SK-N-SH treated with all-trans-retinoic acid at 6 μM for 48 hours (cell line): ENCODE data around the gene SV2B.

Experiments
- CSRNP3 ChIP-seq: fragments of 250-450 bp; sonication (Bioruptor Pico); IDR thresholded peaks from 2 replicates; pipeline ENCODE4 v1.5.1; 2021; ENCODE audit warnings: mild to moderate bottlenecking, moderate library complexity
- GLIS3 ChIP-seq: fragments of 250-450 bp; sonication (Bioruptor Pico); IDR thresholded peaks from 2 replicates; pipeline ENCODE4 v1.5.0; 2020; ENCODE audit warnings: mild to moderate bottlenecking, moderate library complexity
- PPARA ChIP-seq: fragments of 250-450 bp; sonication (Bioruptor Pico); IDR thresholded peaks from 2 replicates; pipeline ENCODE4 v1.5.0; 2020; ENCODE audit warnings: mild to moderate bottlenecking, borderline replicate concordance
- TOX ChIP-seq: fragments of 250-450 bp; sonication (Bioruptor Pico); IDR thresholded peaks from 2 replicates; pipeline ENCODE4 v1.8.0; 2021; ENCODE audit warnings: mild to moderate bottlenecking, moderate library complexity, borderline replicate concordance
- ZFP3 ChIP-seq: fragments of 250-450 bp; sonication (Bioruptor Pico); IDR thresholded peaks from 2 replicates; pipeline ENCODE4 v1.5.0; 2020; ENCODE audit warnings: mild to moderate bottlenecking, moderate library complexity
- ZFP30 ChIP-seq: fragments of 450-650 bp; formaldehyde crosslinking; IDR thresholded peaks from 2 replicates; pipeline ENCODE4 v1.5.0; 2022; ENCODE audit warnings: mild to moderate bottlenecking, moderate library complexity
- ZNF565 ChIP-seq: fragments of 450-650 bp; formaldehyde crosslinking; conservative IDR thresholded peaks from 2 replicates; pipeline ENCODE4 v1.5.0; 2020; ENCODE audit warnings: low read depth, mild to moderate bottlenecking, moderate library complexity
- ZNF70 ChIP-seq: fragments of 450-650 bp; formaldehyde crosslinking; IDR thresholded peaks from 2 replicates; pipeline ENCODE4 v1.5.0; 2020; ENCODE audit warnings: mild to moderate bottlenecking, moderate library complexity
- TF ChIP-seq, protein P1 (sequence below): fragments of 250-450 bp; sonication (Bioruptor Pico); IDR thresholded peaks from 2 replicates; pipeline ENCODE4 v1.8.0; 2021; ENCODE audit warnings: low read depth, mild to moderate bottlenecking, moderate library complexity, borderline replicate concordance
- TF ChIP-seq, protein P2 (sequence below): fragments of 250-450 bp; sonication (Bioruptor Pico); IDR thresholded peaks from 2 replicates; pipeline ENCODE4 v1.8.0; 2020; ENCODE audit warnings: mild to moderate bottlenecking, moderate library complexity, borderline replicate concordance

DNA sequence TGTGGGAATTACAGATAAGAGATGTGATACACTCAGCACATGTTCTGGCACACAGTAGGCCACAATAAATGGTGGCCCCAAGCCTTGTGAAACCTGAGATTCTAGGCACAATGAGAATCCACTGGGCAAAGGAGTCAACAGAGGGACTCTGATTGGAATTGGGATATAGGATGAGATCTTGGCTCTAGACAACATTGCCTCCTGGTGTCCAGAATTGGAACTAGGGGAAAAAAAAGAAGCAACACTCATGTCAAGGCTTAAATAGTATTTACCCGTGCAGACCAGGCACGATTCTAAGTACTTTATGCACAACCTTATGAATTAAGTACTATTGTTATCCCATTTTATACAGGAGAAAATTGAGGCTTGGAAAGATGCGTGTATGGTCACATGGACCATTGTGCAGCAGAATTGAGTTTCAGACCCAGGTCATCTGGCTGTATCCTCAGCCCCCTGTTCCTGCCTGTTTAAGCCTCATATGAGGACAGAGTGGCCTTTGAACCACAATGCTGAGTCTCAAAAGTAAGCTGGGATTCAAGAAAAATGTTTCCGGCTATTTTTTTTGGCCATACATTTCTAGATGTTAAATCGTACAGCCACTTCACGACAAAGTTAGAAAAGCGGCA lies 124.8 kb downstream of the SV2B start:
- no peak for TF ChIP-seq CSRNP3 (CRISPR knock-in tag)
- TF ChIP-seq, protein P1, sequence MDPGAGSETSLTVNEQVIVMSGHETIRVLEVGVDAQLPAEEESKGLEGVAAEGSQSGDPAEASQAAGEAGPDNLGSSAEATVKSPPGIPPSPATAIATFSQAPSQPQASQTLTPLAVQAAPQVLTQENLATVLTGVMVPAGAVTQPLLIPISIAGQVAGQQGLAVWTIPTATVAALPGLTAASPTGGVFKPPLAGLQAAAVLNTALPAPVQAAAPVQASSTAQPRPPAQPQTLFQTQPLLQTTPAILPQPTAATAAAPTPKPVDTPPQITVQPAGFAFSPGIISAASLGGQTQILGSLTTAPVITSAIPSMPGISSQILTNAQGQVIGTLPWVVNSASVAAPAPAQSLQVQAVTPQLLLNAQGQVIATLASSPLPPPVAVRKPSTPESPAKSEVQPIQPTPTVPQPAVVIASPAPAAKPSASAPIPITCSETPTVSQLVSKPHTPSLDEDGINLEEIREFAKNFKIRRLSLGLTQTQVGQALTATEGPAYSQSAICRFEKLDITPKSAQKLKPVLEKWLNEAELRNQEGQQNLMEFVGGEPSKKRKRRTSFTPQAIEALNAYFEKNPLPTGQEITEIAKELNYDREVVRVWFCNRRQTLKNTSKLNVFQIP (CRISPR knock-in tag): no peak
- no peak for TF ChIP-seq TOX (CRISPR knock-in tag)
- no peak for TF ChIP-seq ZFP30 (CRISPR knock-in tag)
- TF ChIP-seq GLIS3 (CRISPR knock-in tag): no peak
- TF ChIP-seq, protein P2, sequence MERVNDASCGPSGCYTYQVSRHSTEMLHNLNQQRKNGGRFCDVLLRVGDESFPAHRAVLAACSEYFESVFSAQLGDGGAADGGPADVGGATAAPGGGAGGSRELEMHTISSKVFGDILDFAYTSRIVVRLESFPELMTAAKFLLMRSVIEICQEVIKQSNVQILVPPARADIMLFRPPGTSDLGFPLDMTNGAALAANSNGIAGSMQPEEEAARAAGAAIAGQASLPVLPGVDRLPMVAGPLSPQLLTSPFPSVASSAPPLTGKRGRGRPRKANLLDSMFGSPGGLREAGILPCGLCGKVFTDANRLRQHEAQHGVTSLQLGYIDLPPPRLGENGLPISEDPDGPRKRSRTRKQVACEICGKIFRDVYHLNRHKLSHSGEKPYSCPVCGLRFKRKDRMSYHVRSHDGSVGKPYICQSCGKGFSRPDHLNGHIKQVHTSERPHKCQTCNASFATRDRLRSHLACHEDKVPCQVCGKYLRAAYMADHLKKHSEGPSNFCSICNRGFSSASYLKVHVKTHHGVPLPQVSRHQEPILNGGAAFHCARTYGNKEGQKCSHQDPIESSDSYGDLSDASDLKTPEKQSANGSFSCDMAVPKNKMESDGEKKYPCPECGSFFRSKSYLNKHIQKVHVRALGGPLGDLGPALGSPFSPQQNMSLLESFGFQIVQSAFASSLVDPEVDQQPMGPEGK (CRISPR knock-in tag): no peak
- TF ChIP-seq PPARA (CRISPR knock-in tag): no peak
- no peak for TF ChIP-seq ZNF70 (CRISPR knock-in tag)
- no peak for TF ChIP-seq ZNF565 (CRISPR knock-in tag)
- no peak for TF ChIP-seq ZFP3 (CRISPR knock-in tag)
